Neural cell (in vitro differentiated cells): ENCODE data around the gene MUSTN1. TPM values are rescaled to one million over a fixed set of nuclear protein-coding genes. Genes with fewer than 3 reads are reported as not detected.

Experiments used
- H2AFZ ChIP-seq: fragments of 200-600, 300-800 bp; sonication (generic), shearing (Covaris generic); 2 replicates; pipeline ENCODE4 v1.6.0; 2014; ENCODE audit warnings: low read depth, mild to moderate bottlenecking, antibody characterized with exemption, low read length, moderate library complexity
- H3F3A ChIP-seq: fragments of 200-600 bp; shearing (Covaris generic); 2 replicates; pipeline ENCODE4 v1.6.1; 2016; ENCODE audit warnings: mild to moderate bottlenecking, moderate library complexity, mixed read lengths, antibody characterized with exemption, low read length; ENCODE audit not compliant: insufficient read depth, poor library complexity, severe bottlenecking
- H3K27ac ChIP-seq: fragments of 200-600, 300-800 bp; sonication (generic), shearing (Covaris generic); 2 replicates; pipeline ENCODE4 v1.5.1; 2014; ENCODE audit warnings: mild to moderate bottlenecking, low read length, moderate library complexity
- H3K27me3 ChIP-seq: fragments of 300-800, 200-600 bp; sonication (generic), shearing (Covaris generic); 2 replicates; pipeline ENCODE4 v1.6.0; 2014; ENCODE audit warnings: mild to moderate bottlenecking, low read depth, low read length, moderate library complexity; ENCODE audit not compliant: insufficient read depth
- H3K36me3 ChIP-seq: fragments of 300-800, 200-600 bp; sonication (generic), shearing (Covaris generic); 2 replicates; pipeline ENCODE4 v1.5.1; 2014; ENCODE audit warnings: mild to moderate bottlenecking, antibody characterized with exemption, low read length, moderate library complexity; ENCODE audit not compliant: insufficient read depth
- H3K4me2 ChIP-seq: fragments of 300-800, 200-600 bp; sonication (generic), shearing (Covaris generic); 2 replicates; pipeline ENCODE4 v1.6.0; 2014; ENCODE audit warnings: mild to moderate bottlenecking, low read length
- H3K4me3 ChIP-seq: fragments of 300-800, 200-600 bp; sonication (generic), shearing (Covaris generic); 2 replicates; pipeline ENCODE4 v1.5.1; 2014; ENCODE audit warnings: mild to moderate bottlenecking, low read length, moderate library complexity
- H3K79me2 ChIP-seq: fragments of 200-600 bp; shearing (Covaris generic); replicated peaks from 2 replicates; pipeline ENCODE4 v1.6.0; 2014; ENCODE audit warnings: mild to moderate bottlenecking, low read length, moderate library complexity; ENCODE audit not compliant: insufficient read depth
- H3K9ac ChIP-seq: fragments of 300-800, 200-600 bp; sonication (generic), shearing (Covaris generic); 2 replicates; pipeline ENCODE4 v1.6.1; 2016; ENCODE audit warnings: mild to moderate bottlenecking, low read length, mixed read lengths
- H3K9me2 ChIP-seq: fragments of 200-600 bp; shearing (Covaris generic); 2 replicates; pipeline ENCODE4 v1.6.1; 2016; ENCODE audit warnings: mild to moderate bottlenecking, low read length, mixed read lengths; ENCODE audit not compliant: insufficient read depth
- H3K9me3 ChIP-seq: fragments of 200-600, 300-800 bp; sonication (generic), shearing (Covaris generic); 2 replicates; pipeline ENCODE4 v1.6.1; 2016; ENCODE audit warnings: mild to moderate bottlenecking, mixed run types, low read length, moderate library complexity, mixed read lengths
- H4K20me1 ChIP-seq: fragments of 200-600 bp; shearing (Covaris generic); 2 replicates; pipeline ENCODE4 v1.6.1; 2016; ENCODE audit warnings: mild to moderate bottlenecking, mixed run types; ENCODE audit not compliant: insufficient read depth
- CTCF ChIP-seq: fragments of 450-650 bp; IDR thresholded peaks from 2 replicates; pipeline ENCODE4 v1.5.1; 2014; ENCODE audit warnings: antibody characterized with exemption, mild to moderate bottlenecking, moderate library complexity; ENCODE audit not compliant: poor library complexity, severe bottlenecking
- EP300 ChIP-seq: fragments of 450-650 bp; conservative IDR thresholded peaks from 2 replicates; pipeline ENCODE4 v1.6.1; 2014; ENCODE audit warnings: antibody characterized with exemption, mild to moderate bottlenecking, moderate library complexity; ENCODE audit not compliant: poor library complexity, severe bottlenecking
- EZH2 ChIP-seq: fragments of 200-600, 300-800 bp; shearing (Covaris generic), sonication (generic); IDR thresholded peaks from 2 replicates; pipeline ENCODE4 v1.6.1; 2014; ENCODE audit warnings: antibody characterized with exemption, low read length, borderline replicate concordance, mild to moderate bottlenecking; ENCODE audit not compliant: insufficient read depth, poor library complexity, severe bottlenecking
- MXI1 ChIP-seq: fragments of 450-650 bp; conservative IDR thresholded peaks from 2 replicates; pipeline ENCODE4 v1.6.1; 2014; ENCODE audit warnings: antibody characterized with exemption, mild to moderate bottlenecking; ENCODE audit not compliant: poor library complexity, severe bottlenecking
- POLR2AphosphoS5 ChIP-seq: IDR thresholded peaks from 2 replicates; pipeline ENCODE4 v1.6.1; 2012
- RAD21 ChIP-seq: fragments of 450-650 bp; conservative IDR thresholded peaks from 2 replicates; pipeline ENCODE4 v1.6.1; 2014; ENCODE audit warnings: antibody characterized with exemption, mild to moderate bottlenecking, moderate library complexity
- REST ChIP-seq: IDR thresholded peaks from 2 replicates; pipeline ENCODE4 v1.6.1; 2012; ENCODE audit warnings: borderline replicate concordance
- SMC3 ChIP-seq: fragments of 450-650 bp; conservative IDR thresholded peaks from 2 replicates; pipeline ENCODE4 v1.6.1; 2014; ENCODE audit warnings: antibody characterized with exemption, mild to moderate bottlenecking, moderate library complexity; ENCODE audit not compliant: poor library complexity
- TAF1 ChIP-seq: IDR thresholded peaks from 2 replicates; pipeline ENCODE4 v1.6.1; 2012; ENCODE audit warnings: low read depth
- polyA plus RNA-seq: library from polyadenylated mRNA; depleted of rRNA; stranded (reverse); fragments of >200 nt; gene quantifications from 2 replicates; pipeline ENCODE4 v1.2.3, GENCODE V29; 2014

Gene MUSTN1
- polyA plus RNA-seq, 1 donor from 2014 or later: not detected

GRCh38 chr3:52874864-52875587 is 40.2 kb upstream of the MUSTN1 start:
- no peak overlapping the region for H3K27ac ChIP-seq
- no peaks in the 10 kb centered on the region for H3K9me3 ChIP-seq
- no peak overlapping the region for H3K4me3 ChIP-seq
- H3K9me2 ChIP-seq: no peaks in the 10 kb centered on the region
- no peak overlapping the region for H2AFZ ChIP-seq
- no peak overlapping the region for H3K4me2 ChIP-seq
- no peak for TF ChIP-seq RAD21
- H3K79me2 ChIP-seq: no peaks in the 10 kb centered on the region
- H3K27me3 ChIP-seq: no peaks in the 10 kb centered on the region
- H3K9ac ChIP-seq: no peak overlapping the region
- H4K20me1 ChIP-seq: no peaks in the 10 kb centered on the region
- no peaks in the 10 kb centered on the region for H3F3A ChIP-seq
- no peaks in the 10 kb centered on the region for H3K36me3 ChIP-seq

- H3K4me2 ChIP-seq: no peak overlapping the region
- TF ChIP-seq REST: no peak
- no peak for TF ChIP-seq SMC3
- no peak for TF ChIP-seq EP300
- TF ChIP-seq TAF1: no peak
- no peak for TF ChIP-seq EZH2
- TF ChIP-seq RAD21: no peak
- TF ChIP-seq POLR2AphosphoS5: no peak
- TF ChIP-seq CTCF: no peak
- TF ChIP-seq MXI1: no peak
- no peaks in the 10 kb centered on the region for H3K36me3 ChIP-seq
These were observed 39.4 kb upstream of the MUSTN1 start for GRCh38 chr3:52874160-52874701.

More at GRCh38 chr3:52874160-52874701, 39.4 kb upstream of the MUSTN1 start:
- no peak overlapping the region for H3K4me3 ChIP-seq
- H3K9ac ChIP-seq: no peak overlapping the region
- H3F3A ChIP-seq: no peaks in the 10 kb centered on the region
- no peaks in the 10 kb centered on the region for H3K27me3 ChIP-seq
- H4K20me1 ChIP-seq: no peaks in the 10 kb centered on the region
- no peaks in the 10 kb centered on the region for H3K9me2 ChIP-seq
- H2AFZ ChIP-seq: no peak overlapping the region
- no peaks in the 10 kb centered on the region for H3K9me3 ChIP-seq
- H3K27ac ChIP-seq: no peak overlapping the region
- no peaks in the 10 kb centered on the region for H3K79me2 ChIP-seq
